NB4 (cell line): Measurements from ENCODE around the gene DOCK3.

Experiments used
- DNase-seq: peaks from one replicate; pipeline ENCODE4 v3.0.0; 2010; ENCODE audit warnings: low read depth
- H3K4me3 ChIP-seq: one replicate; pipeline ENCODE4 v1.5.1; 2011; ENCODE audit warnings: mild to moderate bottlenecking, low read depth, low read length, moderate library complexity
- MYC ChIP-seq: IDR thresholded peaks from 2 replicates; pipeline ENCODE4 v1.6.1; 2011; ENCODE audit warnings: low read depth, low read length
- POLR2A ChIP-seq: IDR thresholded peaks from 2 replicates; pipeline ENCODE4 v1.6.1; 2011; ENCODE audit warnings: mild to moderate bottlenecking; ENCODE audit not compliant: insufficient read length; ENCODE audit errors: extremely low read depth
- TF ChIP-seq, protein P1 (sequence below): IDR thresholded peaks from one replicate; pipeline ENCODE4 v1.5.1; 2012; ENCODE audit warnings: low read depth, low read length
- TF ChIP-seq, protein P2 (sequence below): IDR thresholded peaks from 2 replicates; pipeline ENCODE4 v1.6.1; 2011; ENCODE audit warnings: low read depth, low read length

The DOCK3 gene

DNA sequence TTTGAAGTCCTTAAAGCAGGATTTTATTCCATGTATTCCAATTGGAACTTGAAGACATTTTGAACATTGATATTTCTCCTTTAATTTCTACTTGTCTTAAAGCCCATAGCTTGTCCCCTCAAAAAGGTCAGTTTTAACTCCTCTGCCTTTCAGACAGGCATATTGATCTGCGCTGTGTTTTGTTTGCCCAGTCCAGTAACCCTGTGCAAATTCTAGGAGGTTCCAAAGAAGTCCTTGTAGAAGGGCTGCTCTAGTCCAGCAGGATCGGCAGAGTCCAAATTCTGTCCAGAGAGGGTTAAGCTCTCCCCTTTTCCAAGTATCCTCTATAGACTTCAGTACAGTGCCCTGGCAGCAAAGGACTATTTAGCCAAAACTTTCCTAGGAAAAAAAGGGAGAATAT is 604.7 kb downstream of the DOCK3 start:
- no peak for DNase-seq
- TF ChIP-seq POLR2A = no peak
- TF ChIP-seq, protein P1, sequence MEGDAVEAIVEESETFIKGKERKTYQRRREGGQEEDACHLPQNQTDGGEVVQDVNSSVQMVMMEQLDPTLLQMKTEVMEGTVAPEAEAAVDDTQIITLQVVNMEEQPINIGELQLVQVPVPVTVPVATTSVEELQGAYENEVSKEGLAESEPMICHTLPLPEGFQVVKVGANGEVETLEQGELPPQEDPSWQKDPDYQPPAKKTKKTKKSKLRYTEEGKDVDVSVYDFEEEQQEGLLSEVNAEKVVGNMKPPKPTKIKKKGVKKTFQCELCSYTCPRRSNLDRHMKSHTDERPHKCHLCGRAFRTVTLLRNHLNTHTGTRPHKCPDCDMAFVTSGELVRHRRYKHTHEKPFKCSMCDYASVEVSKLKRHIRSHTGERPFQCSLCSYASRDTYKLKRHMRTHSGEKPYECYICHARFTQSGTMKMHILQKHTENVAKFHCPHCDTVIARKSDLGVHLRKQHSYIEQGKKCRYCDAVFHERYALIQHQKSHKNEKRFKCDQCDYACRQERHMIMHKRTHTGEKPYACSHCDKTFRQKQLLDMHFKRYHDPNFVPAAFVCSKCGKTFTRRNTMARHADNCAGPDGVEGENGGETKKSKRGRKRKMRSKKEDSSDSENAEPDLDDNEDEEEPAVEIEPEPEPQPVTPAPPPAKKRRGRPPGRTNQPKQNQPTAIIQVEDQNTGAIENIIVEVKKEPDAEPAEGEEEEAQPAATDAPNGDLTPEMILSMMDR = no peak
- no peak for TF ChIP-seq MYC
- TF ChIP-seq, protein P2, sequence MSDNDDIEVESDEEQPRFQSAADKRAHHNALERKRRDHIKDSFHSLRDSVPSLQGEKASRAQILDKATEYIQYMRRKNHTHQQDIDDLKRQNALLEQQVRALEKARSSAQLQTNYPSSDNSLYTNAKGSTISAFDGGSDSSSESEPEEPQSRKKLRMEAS = no peak
- H3K4me3 ChIP-seq = no peak overlapping the region

DNA sequence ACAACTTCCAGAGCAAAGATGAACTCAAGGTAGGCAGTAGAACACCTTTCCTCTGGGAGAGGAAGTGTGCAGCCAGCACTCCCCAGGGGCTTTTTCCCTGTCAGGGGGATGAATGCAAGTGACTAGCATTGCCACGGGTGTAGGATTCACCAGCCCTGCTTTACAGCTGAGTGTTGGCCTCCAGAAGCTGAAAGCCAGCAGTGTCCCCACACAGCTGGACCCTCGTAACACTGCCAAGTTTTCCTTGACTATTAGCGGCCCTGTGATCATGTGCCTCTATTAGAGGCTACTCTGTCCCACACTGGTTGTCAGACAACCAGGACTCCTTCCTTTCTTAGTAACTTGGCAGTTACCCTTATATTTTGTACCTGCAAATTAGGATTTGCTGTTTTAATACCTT is 605.4 kb downstream of the DOCK3 start:
- no peak for DNase-seq
- TF ChIP-seq, protein P1 = no peak
- TF ChIP-seq, protein P2 = no peak
- TF ChIP-seq POLR2A (no peak), MYC (no peak)
- H3K4me3 ChIP-seq = no peak overlapping the region

DNA sequence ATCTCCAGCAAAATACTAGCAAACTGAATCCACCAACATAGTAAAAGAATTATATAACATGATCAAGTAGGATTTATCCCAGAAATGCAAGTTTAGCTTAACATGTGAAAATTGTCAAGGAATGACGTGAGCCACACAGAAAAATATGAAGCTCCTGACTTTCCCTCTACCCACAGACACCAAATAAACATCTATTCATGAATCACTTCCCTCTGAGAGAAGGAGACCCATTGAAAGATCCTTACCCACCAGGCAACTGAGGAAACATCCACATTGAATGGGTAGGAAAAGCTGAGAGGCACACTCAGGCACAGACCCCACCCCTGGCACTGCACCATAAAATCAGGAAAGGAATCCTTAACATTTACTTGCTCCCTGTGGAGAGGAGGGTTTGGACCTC is 608.2 kb downstream of the DOCK3 start:
- TF ChIP-seq MYC = no peak
- TF ChIP-seq, protein P2 = no peak
- DNase-seq = no peak
- no peak overlapping the region for H3K4me3 ChIP-seq

DNA sequence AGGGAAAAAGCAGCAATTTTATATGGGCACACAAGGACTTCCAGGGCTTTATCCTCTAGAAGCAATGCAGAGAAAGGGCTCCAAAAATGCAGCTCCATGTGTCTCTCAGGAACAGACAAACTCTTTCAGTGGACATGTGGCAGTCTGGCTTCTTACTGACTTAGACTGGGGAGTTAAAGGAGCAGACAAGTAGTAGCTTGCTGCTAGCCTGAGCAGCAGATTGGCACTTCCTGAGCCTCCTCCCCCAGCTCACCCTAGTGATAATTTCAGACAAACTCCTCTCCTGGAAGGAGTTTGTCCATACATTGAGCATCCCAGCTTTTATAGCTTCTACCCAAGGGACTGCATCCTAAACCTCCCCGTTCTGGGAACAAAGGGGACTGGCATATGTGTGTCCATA is 608.7 kb downstream of the DOCK3 start:
- no peak for DNase-seq
- no peak overlapping the region for H3K4me3 ChIP-seq
- TF ChIP-seq, protein P1 = no peak

DNA sequence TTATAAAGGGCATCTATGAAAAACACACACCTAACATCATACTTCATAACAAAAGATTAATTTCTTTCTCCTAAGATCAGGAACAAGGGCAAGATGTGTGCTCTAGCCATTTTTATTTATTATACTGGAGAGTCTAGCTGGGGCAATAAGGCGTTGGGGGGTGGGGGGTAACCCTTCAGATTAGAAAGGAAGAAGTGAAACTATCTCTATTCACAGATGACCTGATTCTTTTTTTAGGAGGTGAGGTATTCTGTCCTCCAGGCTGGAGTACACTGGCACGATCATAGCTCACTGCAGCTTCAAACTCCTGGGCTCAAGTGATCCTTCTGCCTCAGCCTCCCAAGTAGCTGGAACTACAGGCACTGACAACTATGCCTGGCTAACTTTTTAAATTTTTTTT is 620.9 kb downstream of the DOCK3 start:
- no peak overlapping the region for H3K4me3 ChIP-seq
- no peak for DNase-seq
- TF ChIP-seq POLR2A (no peak), MYC (no peak)
- TF ChIP-seq, protein P1 = no peak

DNA sequence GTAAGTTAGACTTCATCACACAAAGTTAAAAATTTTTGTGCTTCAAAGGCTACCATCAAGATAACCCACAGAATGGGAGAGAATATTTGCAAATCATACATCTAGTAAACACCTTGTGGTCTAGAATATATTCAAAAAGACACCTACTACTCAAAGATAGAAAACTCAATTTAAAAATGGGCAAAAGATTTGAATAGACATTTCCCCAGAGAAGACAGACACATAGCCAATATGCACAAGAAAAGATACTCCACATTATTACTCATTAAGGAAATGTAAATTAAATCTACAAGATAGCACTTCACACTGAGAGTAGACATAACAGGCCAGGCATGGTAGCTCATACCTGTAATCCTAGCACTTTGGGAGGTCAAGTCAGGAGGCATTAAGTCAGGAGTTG is 622.6 kb downstream of the DOCK3 start:
- no peak for DNase-seq
- TF ChIP-seq MYC = no peak
- TF ChIP-seq, protein P1 = no peak
- TF ChIP-seq, protein P2 = no peak
- TF ChIP-seq POLR2A = no peak
- H3K4me3 ChIP-seq = no peak overlapping the region
